ENCODE measurements around the gene PCP4. TPM values are rescaled to one million over a fixed set of nuclear protein-coding genes. Genes with fewer than 3 reads are reported as not detected.

PCP4 gene
- total and polyA plus RNA-seq, 4 donors = 3.2 to 3.9 TPM; not detected in 2

DNA sequence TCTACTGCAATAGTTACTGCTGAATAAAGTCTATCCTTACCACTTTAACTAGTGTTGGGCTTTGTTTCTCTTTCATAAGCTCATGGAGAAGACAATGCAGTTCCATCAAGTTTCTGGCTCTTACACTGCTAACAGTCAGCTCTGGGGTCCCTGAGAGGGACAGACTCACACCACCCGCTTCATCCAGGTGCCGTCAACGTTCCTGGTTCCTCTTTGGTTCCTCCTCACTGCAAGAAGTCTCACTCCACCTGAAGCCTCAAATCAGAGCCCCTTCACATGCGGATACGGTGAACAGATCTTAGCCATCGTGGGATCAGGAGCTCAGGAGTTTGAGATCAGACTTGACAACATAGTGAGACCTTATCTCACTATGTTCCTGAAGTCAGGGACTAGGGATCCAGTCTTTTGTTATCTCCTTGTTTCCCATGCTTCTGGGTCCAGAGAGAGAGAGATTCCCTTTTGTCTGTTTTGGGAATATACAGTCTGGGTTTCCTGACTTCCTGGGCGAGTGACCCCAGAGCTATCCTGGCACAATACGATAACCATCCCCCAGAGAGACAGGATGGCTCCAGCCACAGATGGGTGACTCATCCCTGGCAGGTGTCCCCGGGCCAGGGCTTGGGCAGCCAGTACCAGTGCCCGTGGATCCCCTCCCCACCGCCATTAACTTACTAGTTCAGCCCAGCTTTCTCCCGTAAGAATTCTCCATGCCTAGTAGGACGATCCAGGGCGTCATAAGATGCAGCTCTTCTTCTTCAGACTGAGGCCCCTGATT, 14.3 kb upstream of the PCP4 start:
- intact Hi-C loops (cut with DNase I) = no loop called here
- 88 to 91% methylated on average over 14 of the region's 14 CpGs for WGBS, 2 donors
- DNase-seq (no peak), ATAC-seq (ENCODE audit: low FRiP score) (no peak)
- H3K4me3 ChIP-seq (ENCODE audit: low read length in 2 of 2) = no peak overlapping the region
- H3K27ac ChIP-seq (ENCODE audit: low read depth in 1 of 2, low read length in 2 of 2) = no peak overlapping the region
- H3K36me3 ChIP-seq (ENCODE audit: control insufficient read depth in 1 of 2, insufficient read depth in 2 of 2, low read length in 1 of 2) = no peaks in the 10 kb centered on the region
- no peaks in the 10 kb centered on the region for H3K9me3 ChIP-seq (ENCODE audit: control insufficient read depth, low read length)
- H3K4me1 ChIP-seq (ENCODE audit: control insufficient read depth in 1 of 2, insufficient read depth in 2 of 2, low read length in 2 of 2) = no peaks in the 10 kb centered on the region
- no peaks in the 10 kb centered on the region for H3K27me3 ChIP-seq (ENCODE audit: control insufficient read depth in 1 of 2, insufficient read depth in 2 of 2, low read length in 1 of 2)

DNA sequence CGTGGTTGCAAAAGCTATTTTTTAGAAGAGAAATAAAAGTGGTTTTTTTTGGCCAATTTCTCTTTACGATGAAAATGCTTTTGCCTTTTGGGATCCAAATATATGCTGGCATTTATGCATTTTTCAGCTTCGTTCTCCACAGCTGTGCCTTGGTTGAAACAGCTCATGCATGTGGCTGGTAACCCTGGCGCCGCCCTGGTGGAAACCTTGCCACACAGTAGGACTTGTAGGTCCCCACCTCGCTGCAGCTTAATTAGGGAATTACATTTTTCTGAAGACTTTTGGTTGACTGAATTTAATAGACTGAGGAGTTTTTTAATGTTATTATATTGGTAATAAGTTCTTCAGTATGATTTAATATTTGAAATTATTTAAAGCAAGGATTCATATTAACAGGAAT, 12.7 kb upstream of the PCP4 start:
- Histone ChIP-seq H3K4me3 (ENCODE audit: low read length in 2 of 2) (no peak overlapping the region), H3K36me3 (ENCODE audit: control insufficient read depth in 1 of 2, insufficient read depth in 2 of 2, low read length in 1 of 2) (no peaks in the 10 kb centered on the region)
- intact Hi-C loops (cut with DNase I) = no loop called here

DNA sequence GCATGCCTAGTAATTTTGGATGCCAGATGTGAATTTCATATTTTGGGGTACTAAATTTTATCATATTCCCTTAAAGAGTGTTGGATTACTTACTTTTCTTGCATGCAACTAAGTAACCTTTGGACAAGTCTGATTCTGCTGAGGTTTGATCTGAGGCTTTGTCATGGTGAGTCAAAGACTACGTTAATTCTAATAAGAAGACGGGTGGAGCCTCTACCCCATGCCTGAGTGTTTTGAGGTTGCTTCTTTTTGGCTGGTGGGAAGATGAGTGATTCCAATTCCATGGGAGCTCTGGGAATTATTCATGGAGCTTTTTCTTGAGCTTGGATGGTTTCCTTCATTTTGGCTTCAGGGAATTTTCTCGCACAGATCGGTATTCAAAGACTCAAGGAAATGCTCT, 11.6 kb upstream of the PCP4 start:
- Histone ChIP-seq H3K27me3 (ENCODE audit: control insufficient read depth in 1 of 2, insufficient read depth in 2 of 2, low read length in 1 of 2) (no peaks in the 10 kb centered on the region), H3K9me3 (ENCODE audit: control insufficient read depth, low read length) (no peaks in the 10 kb centered on the region), H3K4me3 (ENCODE audit: low read length in 2 of 2) (no peak overlapping the region), H3K4me1 (ENCODE audit: control insufficient read depth in 1 of 2, insufficient read depth in 2 of 2, low read length in 2 of 2) (no peaks in the 10 kb centered on the region), H3K27ac (ENCODE audit: low read depth in 1 of 2, low read length in 2 of 2) (no peak overlapping the region), H3K36me3 (ENCODE audit: control insufficient read depth in 1 of 2, insufficient read depth in 2 of 2, low read length in 1 of 2) (no peaks in the 10 kb centered on the region)
- DNase-seq (no peak), ATAC-seq (ENCODE audit: low FRiP score) (no peak)
- WGBS, 2 donors = 87 to 90% methylated on average over 4 of the region's 4 CpGs
- intact Hi-C loops (cut with DNase I) = no loop called here

More for the DNA sequence above, 12.7 kb upstream of the PCP4 start:
- H3K9me3 ChIP-seq (ENCODE audit: control insufficient read depth, low read length) = no peaks in the 10 kb centered on the region
- WGBS, 2 donors = 65 to 71% methylated on average over 6 of the region's 6 CpGs
- H3K4me1 ChIP-seq (ENCODE audit: control insufficient read depth in 1 of 2, insufficient read depth in 2 of 2, low read length in 2 of 2) = no peaks in the 10 kb centered on the region
- H3K27ac ChIP-seq (ENCODE audit: low read depth in 1 of 2, low read length in 2 of 2) = no peak overlapping the region
- DNase-seq = no peak
- no peaks in the 10 kb centered on the region for H3K27me3 ChIP-seq (ENCODE audit: control insufficient read depth in 1 of 2, insufficient read depth in 2 of 2, low read length in 1 of 2)
- ATAC-seq (ENCODE audit: low FRiP score) = no peak

DNA sequence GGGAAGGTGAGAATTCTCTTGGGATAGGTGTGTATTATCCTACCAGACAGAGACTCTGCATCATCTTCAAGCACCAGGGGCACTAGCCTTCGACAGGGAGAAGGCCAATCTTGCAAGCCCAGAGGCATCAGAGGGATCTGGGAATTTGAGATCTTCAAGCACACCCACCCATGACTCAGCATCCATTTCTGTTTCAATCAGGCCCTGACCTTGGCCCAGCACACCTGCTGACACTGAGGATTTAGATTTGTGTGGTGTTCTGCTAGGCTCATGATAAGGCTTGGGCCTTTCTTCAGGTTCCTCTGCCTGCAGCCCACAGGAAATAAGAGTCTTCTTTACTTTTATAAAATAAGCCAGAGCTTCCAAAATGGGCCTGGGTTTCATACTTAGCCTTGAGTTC, 6.6 kb upstream of the PCP4 start:
- H3K27ac ChIP-seq (ENCODE audit: low read depth in 1 of 2, low read length in 2 of 2) = no peak overlapping the region
- H3K4me1 ChIP-seq (ENCODE audit: control insufficient read depth in 1 of 2, insufficient read depth in 2 of 2, low read length in 2 of 2) = no peaks in the 10 kb centered on the region
- H3K9me3 ChIP-seq (ENCODE audit: control insufficient read depth, low read length) = no peaks in the 10 kb centered on the region
- no peak for DNase-seq
- H3K27me3 ChIP-seq (ENCODE audit: control insufficient read depth in 1 of 2, insufficient read depth in 2 of 2, low read length in 1 of 2) = no peaks in the 10 kb centered on the region
- no peaks in the 10 kb centered on the region for H3K36me3 ChIP-seq (ENCODE audit: control insufficient read depth in 1 of 2, insufficient read depth in 2 of 2, low read length in 1 of 2)
- ATAC-seq (ENCODE audit: low FRiP score) = no peak
- WGBS, 2 donors = 88 to 96% methylated on average over 1 of the region's 1 CpG
- no peak overlapping the region for H3K4me3 ChIP-seq (ENCODE audit: low read length in 2 of 2)
- intact Hi-C loops (cut with DNase I) = no loop called here

DNA sequence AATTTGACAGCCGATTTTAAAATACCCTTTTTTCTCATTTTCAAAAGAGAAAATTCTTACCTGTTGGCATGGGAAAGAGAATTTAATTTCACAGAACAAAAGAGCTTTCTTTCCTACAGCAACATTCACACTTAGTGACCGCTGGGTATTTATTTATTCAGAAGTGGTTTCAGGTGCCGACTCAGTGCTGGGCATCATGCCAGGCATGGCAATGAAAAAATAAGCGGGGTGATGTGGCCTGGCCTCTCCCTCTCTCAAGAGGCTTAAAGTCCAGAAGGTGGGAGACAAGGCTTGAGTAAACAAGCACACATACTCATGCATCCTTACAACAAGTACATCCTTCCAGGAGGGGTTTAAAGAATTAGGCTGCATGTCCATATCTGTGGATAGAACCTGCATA, 4.1 kb upstream of the PCP4 start:
- intact Hi-C loops (cut with DNase I) = no loop called here
- Histone ChIP-seq H3K36me3 (ENCODE audit: control insufficient read depth in 1 of 2, insufficient read depth in 2 of 2, low read length in 1 of 2) (no peaks in the 10 kb centered on the region), H3K27ac (ENCODE audit: low read depth in 1 of 2, low read length in 2 of 2) (no peak overlapping the region), H3K4me1 (ENCODE audit: control insufficient read depth in 1 of 2, insufficient read depth in 2 of 2, low read length in 2 of 2) (no peaks in the 10 kb centered on the region), H3K27me3 (ENCODE audit: control insufficient read depth in 1 of 2, insufficient read depth in 2 of 2, low read length in 1 of 2) (no peaks in the 10 kb centered on the region), H3K4me3 (ENCODE audit: low read length in 2 of 2) (no peak overlapping the region), H3K9me3 (ENCODE audit: control insufficient read depth, low read length) (no peaks in the 10 kb centered on the region)
- DNase-seq (no peak), ATAC-seq (ENCODE audit: low FRiP score) (no peak)
- WGBS, 2 donors = 28 to 35% methylated on average over 4 of the region's 4 CpGs

DNA sequence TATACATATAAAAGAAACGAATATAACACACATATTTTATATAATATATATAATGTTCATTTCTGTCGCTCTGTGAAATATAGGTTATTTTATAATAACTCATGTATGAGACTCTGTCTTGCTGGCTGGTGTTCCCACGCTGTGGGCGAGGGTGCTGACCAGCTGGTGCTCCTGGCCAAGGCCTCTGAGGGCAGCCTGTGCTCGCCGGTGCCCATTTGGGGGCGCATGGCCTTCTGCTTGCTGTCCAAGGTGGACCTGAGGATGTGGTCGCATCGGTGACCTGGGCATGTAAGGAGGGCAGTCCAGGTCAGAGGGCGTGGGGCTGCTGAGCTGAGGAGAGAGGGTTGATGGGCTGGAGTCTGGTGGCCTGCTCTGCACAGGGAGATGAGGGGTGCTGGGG, 1.1 kb upstream of the PCP4 start:
- intact Hi-C loops (cut with DNase I) = loop anchor here in 1 of 2 donors (2.0 to 5.0 kb wide), 2 partner anchors 79 to 255 kb away; no protein-coding TSS in a partner anchor
- no peaks in the 10 kb centered on the region for H3K27me3 ChIP-seq (ENCODE audit: control insufficient read depth in 1 of 2, insufficient read depth in 2 of 2, low read length in 1 of 2)
- 88% methylated on average over 10 of the region's 10 CpGs for WGBS, 2 donors

DNA sequence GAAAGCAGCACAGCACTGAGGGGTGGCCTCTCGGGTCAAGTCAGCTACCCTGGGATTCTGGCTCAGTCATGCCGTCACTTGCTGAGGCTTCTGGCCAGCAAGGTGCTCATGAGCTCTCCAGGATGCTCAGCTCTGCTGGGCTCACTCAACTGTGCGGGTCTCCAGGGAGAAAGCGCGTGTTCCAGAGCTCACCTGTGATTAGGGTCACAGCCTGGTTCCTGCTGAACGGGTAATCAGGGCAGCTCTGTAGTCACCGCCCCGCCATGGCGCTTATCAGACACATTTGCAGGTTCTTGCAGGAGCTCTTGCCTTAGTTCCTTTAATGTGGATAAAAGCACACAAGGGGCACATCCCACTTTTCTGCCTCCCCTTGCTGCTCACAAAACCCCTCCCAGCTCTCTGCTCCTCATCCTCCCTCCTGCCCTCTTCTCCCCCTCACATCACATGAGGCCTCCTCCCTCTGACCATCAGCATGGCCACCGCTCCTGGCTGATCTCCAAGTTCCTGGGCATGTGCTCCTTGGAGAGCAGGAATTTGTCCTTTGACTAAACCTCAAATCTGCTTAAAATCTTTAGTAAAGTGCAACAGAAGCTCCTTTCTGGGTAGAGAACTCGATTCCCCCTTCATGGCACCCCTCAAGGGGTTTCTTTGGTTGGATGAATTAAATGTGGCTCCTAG, 2.0 kb downstream of the PCP4 start:
- no peak overlapping the region for H3K4me3 ChIP-seq (ENCODE audit: low read length in 2 of 2)
- intact Hi-C loops (cut with DNase I) = loop anchor here in 1 of 2 donors (5.0 kb wide), 1 partner anchor 82 kb away; no protein-coding TSS in a partner anchor
- no peaks in the 10 kb centered on the region for H3K4me1 ChIP-seq (ENCODE audit: control insufficient read depth in 1 of 2, insufficient read depth in 2 of 2, low read length in 2 of 2)
- WGBS, 2 donors = 81 to 82% methylated on average over 11 of the region's 11 CpGs
- ATAC-seq (ENCODE audit: low FRiP score) (no peak), DNase-seq (no peak)
- no peaks in the 10 kb centered on the region for H3K27me3 ChIP-seq (ENCODE audit: control insufficient read depth in 1 of 2, insufficient read depth in 2 of 2, low read length in 1 of 2)
- H3K27ac ChIP-seq (ENCODE audit: low read depth in 1 of 2, low read length in 2 of 2) = no peak overlapping the region
- H3K9me3 ChIP-seq (ENCODE audit: control insufficient read depth, low read length) = no peaks in the 10 kb centered on the region
- H3K36me3 ChIP-seq (ENCODE audit: control insufficient read depth in 1 of 2, insufficient read depth in 2 of 2, low read length in 1 of 2) = no peaks in the 10 kb centered on the region

More for the DNA sequence above, 1.1 kb upstream of the PCP4 start:
- Histone ChIP-seq H3K4me1 (ENCODE audit: control insufficient read depth in 1 of 2, insufficient read depth in 2 of 2, low read length in 2 of 2) (no peaks in the 10 kb centered on the region), H3K9me3 (ENCODE audit: control insufficient read depth, low read length) (no peaks in the 10 kb centered on the region), H3K36me3 (ENCODE audit: control insufficient read depth in 1 of 2, insufficient read depth in 2 of 2, low read length in 1 of 2) (no peaks in the 10 kb centered on the region), H3K27ac (ENCODE audit: low read depth in 1 of 2, low read length in 2 of 2) (no peak overlapping the region), H3K4me3 (ENCODE audit: low read length in 2 of 2) (no peak overlapping the region)
- ATAC-seq (ENCODE audit: low FRiP score) = no peak
- DNase-seq = no peak

DNA sequence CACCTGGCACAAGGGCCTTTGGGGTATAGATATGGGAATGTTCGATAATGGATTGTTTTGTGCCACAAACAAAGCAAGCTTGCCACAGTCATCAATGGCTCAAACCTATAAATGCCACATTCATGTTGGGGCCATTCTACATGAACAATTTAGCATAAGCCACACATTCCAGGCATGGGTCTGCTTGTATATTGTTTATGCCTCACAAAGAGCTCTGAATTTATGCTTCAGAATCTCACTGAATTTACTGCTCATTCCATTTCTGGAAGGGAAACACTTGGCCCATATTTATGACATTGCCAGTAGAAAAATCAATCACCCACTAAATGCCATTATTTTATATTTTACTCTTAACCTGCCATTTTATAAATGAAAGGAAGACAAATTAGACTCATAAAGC, 6.4 kb downstream of the PCP4 start:
- no peak overlapping the region for H3K27ac ChIP-seq (ENCODE audit: low read depth in 1 of 2, low read length in 2 of 2)
- 98 to 100% methylated on average over 1 of the region's 1 CpG for WGBS, 2 donors
- intact Hi-C loops (cut with DNase I) = no loop called here

DNA sequence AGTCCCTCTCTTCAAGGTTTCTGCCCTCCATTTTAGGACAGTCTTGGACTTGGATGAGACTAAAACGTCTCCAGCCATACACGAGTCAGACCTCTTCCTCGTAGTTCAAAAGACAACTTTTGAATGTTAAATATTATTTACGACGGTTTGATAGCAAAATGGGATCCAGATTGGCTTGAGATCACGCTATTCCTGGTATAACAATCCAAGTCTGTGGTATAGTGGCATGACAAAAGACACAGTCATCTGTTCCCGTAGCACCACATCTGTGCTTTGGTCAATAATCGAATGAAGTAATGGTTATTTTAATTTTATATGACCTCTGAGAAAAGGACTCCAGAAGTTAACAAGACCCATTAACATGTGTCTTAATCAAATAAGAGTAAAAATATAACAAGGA, 7.0 kb downstream of the PCP4 start:
- ATAC-seq (ENCODE audit: low FRiP score) (no peak), DNase-seq (no peak)
- H3K36me3 ChIP-seq (ENCODE audit: control insufficient read depth in 1 of 2, insufficient read depth in 2 of 2, low read length in 1 of 2) = no peaks in the 10 kb centered on the region
- WGBS, 2 donors = 70 to 76% methylated on average over 8 of the region's 8 CpGs
- H3K27me3 ChIP-seq (ENCODE audit: control insufficient read depth in 1 of 2, insufficient read depth in 2 of 2, low read length in 1 of 2) = no peaks in the 10 kb centered on the region
- H3K27ac ChIP-seq (ENCODE audit: low read depth in 1 of 2, low read length in 2 of 2) = no peak overlapping the region
- H3K4me1 ChIP-seq (ENCODE audit: control insufficient read depth in 1 of 2, insufficient read depth in 2 of 2, low read length in 2 of 2) = no peaks in the 10 kb centered on the region
- H3K4me3 ChIP-seq (ENCODE audit: low read length in 2 of 2) = no peak overlapping the region
- H3K9me3 ChIP-seq (ENCODE audit: control insufficient read depth, low read length) = no peaks in the 10 kb centered on the region
- intact Hi-C loops (cut with DNase I) = no loop called here

More for the DNA sequence above, 6.4 kb downstream of the PCP4 start:
- DNase-seq (no peak), ATAC-seq (ENCODE audit: low FRiP score) (no peak)
- no peak overlapping the region for H3K4me3 ChIP-seq (ENCODE audit: low read length in 2 of 2)
- no peaks in the 10 kb centered on the region for H3K27me3 ChIP-seq (ENCODE audit: control insufficient read depth in 1 of 2, insufficient read depth in 2 of 2, low read length in 1 of 2)
- H3K4me1 ChIP-seq (ENCODE audit: control insufficient read depth in 1 of 2, insufficient read depth in 2 of 2, low read length in 2 of 2) = no peaks in the 10 kb centered on the region
- no peaks in the 10 kb centered on the region for H3K9me3 ChIP-seq (ENCODE audit: control insufficient read depth, low read length)
- no peaks in the 10 kb centered on the region for H3K36me3 ChIP-seq (ENCODE audit: control insufficient read depth in 1 of 2, insufficient read depth in 2 of 2, low read length in 1 of 2)
